ENCODE measurements around the gene TRIM71.
"Not testable (repeated sequence)": the region's sequence is repeated elsewhere in the genome, so short reads cannot be mapped to it uniquely, and the experiment has no call there.

Gene TRIM71

GRCh38 chr3:32934150-32934742 lies 116.4 kb downstream of the TRIM71 start:
- DNase-seq (ENCODE audit: low read depth in 2 of 2): no peak

- DNase-seq (ENCODE audit: low read depth in 2 of 2): no peak
Measured at GRCh38 chr3:32937331-32937730, 119.5 kb downstream of the TRIM71 start.

- not testable (repeated sequence) for DNase-seq (ENCODE audit: low read depth in 2 of 2)
Measured at GRCh38 chr3:32939531-32940284, 121.9 kb downstream of the TRIM71 start.

- no peak for DNase-seq (ENCODE audit: low read depth in 2 of 2)
Measured at GRCh38 chr3:32940726-32941125, 122.9 kb downstream of the TRIM71 start.

- no peak for DNase-seq (ENCODE audit: low read depth in 2 of 2)
Measured at GRCh38 chr3:32945136-32945535, 127.3 kb downstream of the TRIM71 start.

GRCh38 chr3:32945598-32945997 lies 127.8 kb downstream of the TRIM71 start:
- not testable (repeated sequence) for DNase-seq (ENCODE audit: low read depth in 2 of 2)

GRCh38 chr3:32946973-32947788 lies 129.4 kb downstream of the TRIM71 start:
- DNase-seq (ENCODE audit: low read depth in 2 of 2): no peak
